H1 (cell line): Measurements from ENCODE around the gene TMEM229B. TPM values are rescaled to one million over a fixed set of nuclear protein-coding genes. Genes with fewer than 3 reads are reported as not detected.

Experiments
- CTCF ChIA-PET: fragments of 300-600 bp; sonication (Branson Sonifier 250); formaldehyde crosslinking; loops from one replicate; lab custom pipeline; 2021; ENCODE audit not compliant: partially characterized antibody; lab: Charles Lee
- POLR2A ChIA-PET: fragments of 300-600 bp; sonication (Branson Sonifier 250); formaldehyde crosslinking; loops from one replicate; lab custom pipeline; 2021; ENCODE audit warnings: inconsistent platforms; ENCODE audit not compliant: partially characterized antibody; lab: Charles Lee
- DNase-seq, 2 experiments: peaks; one replicate each; pipeline versions ENCODE4 v3.0.0 to v3.0.0-alpha.2; 2010 to 2022; ENCODE audit warnings: low spot score in 2 of 2, low read depth in 1 of 2, mixed read lengths in 1 of 2
- FAIRE-seq: peaks from 2 replicates; lab custom pipeline; 2011; peaks lifted over from hg19 to GRCh38; lab: Jason Lieb, UNC
- H2AFZ ChIP-seq: 2 replicates; pipeline ENCODE4 v1.8.1; 2012; ENCODE audit warnings: low read length, inconsistent platforms
- H2AK5ac ChIP-seq: 2 replicates; pipeline ENCODE4 v1.6.1; 2013; ENCODE audit warnings: low read depth, low read length
- H2BK120ac ChIP-seq: replicated peaks from 2 replicates; pipeline ENCODE3; 2013; ENCODE audit warnings: low read depth, low read length, inconsistent platforms
- H2BK12ac ChIP-seq: 2 replicates; pipeline ENCODE4 v1.6.1; 2013; ENCODE audit warnings: low read depth, low read length
- H2BK15ac ChIP-seq: 2 replicates; pipeline ENCODE4 v1.6.1; 2013; ENCODE audit warnings: low read length
- H2BK20ac ChIP-seq: 2 replicates; pipeline ENCODE4 v1.6.1; 2013; ENCODE audit warnings: low read length
- H2BK5ac ChIP-seq: 2 replicates; pipeline ENCODE4 v1.6.1; 2013; ENCODE audit warnings: low read depth, low read length
- H3K14ac ChIP-seq: 2 replicates; pipeline ENCODE4 v1.6.1; 2013; ENCODE audit warnings: inconsistent platforms; ENCODE audit not compliant: insufficient read length
- H3K18ac ChIP-seq: 2 replicates; pipeline ENCODE4 v1.6.1; 2013; ENCODE audit warnings: low read length; ENCODE audit errors: extremely low read depth
- H3K23ac ChIP-seq: 2 replicates; pipeline ENCODE4 v1.6.1; 2013; ENCODE audit warnings: inconsistent platforms; ENCODE audit not compliant: insufficient read length
- H3K23me2 ChIP-seq: 2 replicates; pipeline ENCODE4 v1.6.1; 2013; ENCODE audit warnings: low read depth, low read length
- H3K27ac ChIP-seq: 2 replicates; pipeline ENCODE4 v1.6.1; 2011; ENCODE audit warnings: low read depth, low read length, inconsistent platforms
- H3K27me3 ChIP-seq, 4 experiments: replicated peaks in 1 of 4; 1 replicate in 1 of 4; 2 replicates in 3 of 4; pipeline versions ENCODE4 v1.6.1 to v1.8.1; 2011 to 2013; ENCODE audit warnings: low read length in 3 of 4, mild to moderate bottlenecking in 3 of 4, inconsistent platforms in 2 of 4, mixed read lengths in 2 of 4, moderate library complexity in 1 of 4; ENCODE audit not compliant: control insufficient read depth in 3 of 4, insufficient read depth in 3 of 4; ENCODE audit errors: extremely low read depth in 1 of 4
- H3K36me3 ChIP-seq, 4 experiments: 2 replicates each; pipeline versions ENCODE4 v1.6.1 to v1.8.1; 2011 to 2013; ENCODE audit warnings: mild to moderate bottlenecking in 4 of 4, low read length in 3 of 4, moderate library complexity in 2 of 4, control low read depth in 1 of 4, inconsistent platforms in 1 of 4; ENCODE audit not compliant: insufficient read depth in 4 of 4, control insufficient read depth in 2 of 4
- H3K4ac ChIP-seq: replicated peaks from 2 replicates; pipeline ENCODE3; 2013; ENCODE audit warnings: low read length, low read depth, mixed read lengths, inconsistent platforms; ENCODE audit not compliant: insufficient read length
- H3K4me1 ChIP-seq, 4 experiments: replicated peaks in 1 of 4; 1 replicate in 1 of 4; 2 replicates in 3 of 4; pipeline versions ENCODE4 v1.6.1 to v1.8.1; 2011 to 2013; ENCODE audit warnings: low read length in 3 of 4, inconsistent platforms in 2 of 4, mixed read lengths in 1 of 4; ENCODE audit not compliant: insufficient read depth in 4 of 4, control insufficient read depth in 3 of 4
- H3K4me2 ChIP-seq, 2 experiments: 2 replicates each; pipeline versions ENCODE4 v1.6.1 to v1.8.1; 2011 to 2013; ENCODE audit warnings: low read depth in 2 of 2, low read length in 2 of 2, control low read depth in 1 of 2, inconsistent platforms in 1 of 2, mild to moderate bottlenecking in 1 of 2; ENCODE audit not compliant: insufficient read depth in 1 of 2
- H3K4me3 ChIP-seq, 4 experiments: fragments of 200-600, 300-600 bp in 1 of 4; sonication (generic), shearing (Covaris generic), sonication (Bioruptor Twin) in 1 of 4; 2 replicates each; pipeline versions ENCODE4 v1.5.1 to v1.8.1; 2011 to 2016; ENCODE audit warnings: low read length in 4 of 4, low read depth in 3 of 4, control low read depth in 2 of 4, inconsistent platforms in 2 of 4, mild to moderate bottlenecking in 2 of 4, mixed read lengths in 1 of 4, moderate library complexity in 1 of 4; ENCODE audit not compliant: insufficient read depth in 2 of 4; ENCODE audit errors: extremely low read depth in 1 of 4
- H3K56ac ChIP-seq: replicated peaks from 2 replicates; pipeline ENCODE3; 2013; ENCODE audit warnings: low read depth, mild to moderate bottlenecking, mixed read lengths, low read length, inconsistent platforms; ENCODE audit not compliant: insufficient read length
- H3K79me1 ChIP-seq: 2 replicates; pipeline ENCODE4 v1.6.1; 2013; ENCODE audit warnings: low read depth, low read length, control low read depth
- H3K79me2 ChIP-seq, 2 experiments: 2 replicates each; pipeline versions ENCODE4 v1.6.1 to v1.8.1; 2012 to 2013; ENCODE audit warnings: low read length in 2 of 2, mild to moderate bottlenecking in 2 of 2, inconsistent platforms in 1 of 2; ENCODE audit not compliant: insufficient read depth in 2 of 2, control insufficient read depth in 1 of 2
- H3K9ac ChIP-seq, 4 experiments: replicated peaks in 1 of 4; 1 replicate in 1 of 4; 2 replicates in 3 of 4; pipeline versions ENCODE4 v1.6.1 to v1.8.1; 2011 to 2013; ENCODE audit warnings: low read depth in 3 of 4, low read length in 3 of 4, control low read depth in 2 of 4, mild to moderate bottlenecking in 2 of 4, moderate library complexity in 2 of 4, inconsistent platforms in 1 of 4; ENCODE audit errors: extremely low read depth in 1 of 4
- H3K9me3 ChIP-seq, 2 experiments: 2 replicates each; pipeline versions ENCODE4 v1.6.1 to v1.8.1; 2012 to 2013; ENCODE audit warnings: mild to moderate bottlenecking in 2 of 2, moderate library complexity in 2 of 2, control low read depth in 1 of 2, inconsistent platforms in 1 of 2, low read depth in 1 of 2, low read length in 1 of 2, mixed read lengths in 1 of 2; ENCODE audit not compliant: insufficient read depth in 2 of 2
- H4K20me1 ChIP-seq, 2 experiments: replicated peaks in 1 of 2; 2 replicates each; pipeline versions ENCODE3 to v1.8.1; 2011 to 2013; ENCODE audit warnings: inconsistent platforms in 2 of 2, low read length in 2 of 2, mild to moderate bottlenecking in 1 of 2; ENCODE audit not compliant: insufficient read depth in 2 of 2, control insufficient read depth in 1 of 2
- H4K5ac ChIP-seq: 2 replicates; pipeline ENCODE4 v1.6.1; 2013; ENCODE audit warnings: low read length, low read depth, mixed read lengths, inconsistent platforms; ENCODE audit not compliant: insufficient read length
- H4K8ac ChIP-seq: 2 replicates; pipeline ENCODE4 v1.8.0; 2013; ENCODE audit warnings: mild to moderate bottlenecking, moderate library complexity, low read length, inconsistent platforms; ENCODE audit not compliant: insufficient read depth; ENCODE audit errors: extremely low read depth
- H4K91ac ChIP-seq: replicated peaks from 2 replicates; pipeline ENCODE3; 2013; ENCODE audit warnings: low read length, mixed read lengths, inconsistent platforms; ENCODE audit not compliant: insufficient read length
- HDAC2 ChIP-seq, 2 experiments: fragments of 300-600 bp in 1 of 2; sonication (generic) in 1 of 2; IDR thresholded peaks; 2 replicates each; pipeline ENCODE4 v1.6.1; 2011 to 2012; ENCODE audit warnings: low read depth in 2 of 2, low read length in 2 of 2, mild to moderate bottlenecking in 2 of 2, moderate library complexity in 2 of 2, borderline replicate concordance in 1 of 2, inconsistent platforms in 1 of 2
- MAFK ChIP-seq: IDR thresholded peaks from 2 replicates; pipeline ENCODE4 v1.6.1; 2012; ENCODE audit warnings: low read depth, mild to moderate bottlenecking, improper control_type of control experiment, low read length
- WGBS, 2 experiments: shearing (Covaris generic) in 1 of 2; methylation state at CpG; one replicate each; pipeline versions ENCODE4 v1.1.6 to v1.1.7; 2013 to 2015; ENCODE audit warnings: low lambda C conversion rate in 2 of 2, mixed read lengths in 2 of 2, inconsistent platforms in 1 of 2, low coverage in 1 of 2, missing lambda C conversion rate in 1 of 2; ENCODE audit not compliant: insufficient replicate concordance in 2 of 2, insufficient coverage in 1 of 2, insufficient read length in 1 of 2; ENCODE audit errors: extremely low coverage in 1 of 2, missing lambda C conversion rate in 1 of 2; 5-methylcytosine and 5-hydroxymethylcytosine counted together
- polyA plus RNA-seq, 7 experiments: library from polyadenylated mRNA; depleted of rRNA in 3 of 7; stranded (reverse) in 5 of 7; unstranded in 2 of 7; fragments of >200 nt in 5 of 7; fragments of 200-250 nt in 2 of 7; gene quantifications; 1 replicate in 5 of 7; 2 replicates in 1 of 7; 4 replicates in 1 of 7; pipeline versions ENCODE4 v1.2.1 to v1.2.3, GENCODE V29; 2011 to 2013; ENCODE audit warnings: missing spikeins in 2 of 7, mixed read lengths in 2 of 7
- total RNA-seq: library from RNA; stranded (reverse); fragmentation: NEBNext Ultra II Directional; extraction: Animal tissue kit (Norgen Biotek cat#: 25700); gene quantifications from 2 replicates; pipeline ENCODE4 v1.2.1, GENCODE V29; 2021

Gene TMEM229B
- total and polyA plus RNA-seq, 2 of the 8 experiments (the other 6 are each of a cell fraction or from before 2014, with no cell fraction given): 0.73 to 0.85 TPM

- Histone ChIP-seq H3K4me1 (peaks cover 0 to 6% (median 3%) of the 10 kb centered on the region in 4 experiments; a peak in 3 of 7 replicates), H2BK15ac (no peak overlapping the region), H2BK12ac (no peak overlapping the region), H3K9me3 (no peaks in the 10 kb centered on the region), H3K14ac (no peak overlapping the region), H3K36me3 (no peaks in the 10 kb centered on the region), H3K9ac (no peak overlapping the region), H2AFZ (no peak overlapping the region), H2AK5ac (no peak overlapping the region), H3K56ac (no peak overlapping the region), H3K4me2 (no peak overlapping the region), H3K23me2 (0 out of 2 replicates have a peak, but pooled peaks cover 1% of the 10 kb centered on the region), H2BK5ac (no peak overlapping the region), H3K23ac (no peak overlapping the region), H3K79me2 (no peaks in the 10 kb centered on the region), H3K27me3 (peaks cover 0 to 24% (median 13%) of the 10 kb centered on the region in 4 experiments; a peak in 6 of 7 replicates), H4K5ac (no peak overlapping the region), H2BK20ac (no peak overlapping the region), H3K18ac (no peak overlapping the region), H3K4me3 (no peak overlapping the region), H3K27ac (no peak overlapping the region), H4K20me1 (no peaks in the 10 kb centered on the region), H2BK120ac (no peak overlapping the region), H4K91ac (no peak overlapping the region), H3K79me1 (no peaks in the 10 kb centered on the region), H4K8ac (no peak overlapping the region), H3K4ac (no peak overlapping the region)
- ChIA-PET CTCF (interaction anchor here (0.5 to 43.6 kb wide), 7 partner anchors 16 to 353 kb away, joined by 3 to 924 read pairs (median 4); no protein-coding TSS in a partner anchor), POLR2A (interaction anchor here (0.6 to 1.5 kb wide), 3 partner anchors 19 to 190 kb away, joined by 3 to 4 read pairs (median 3); no protein-coding TSS in a partner anchor)
- no peak for FAIRE-seq
- 95% methylated on average over 2 of the region's 2 CpGs; no CpG with 5 or more reads in 1 of the 2 experiments for WGBS, 2 experiments
- DNase-seq: no peak
- TF ChIP-seq MAFK (no peak), HDAC2 (IDR thresholded peaks at IDR 0.05; ENCODE audit: borderline replicate concordance in 1 of 2, low read depth in 2 of 2, low read length in 2 of 2) (no peak)
These were observed 21.6 kb upstream of the TMEM229B start for GRCh38 chr14:67510121-67510520.
